ENCODE results near the gene RAB41. TPM values are rescaled to one million over a fixed set of nuclear protein-coding genes. Genes with fewer than 3 reads are reported as not detected.

Gene RAB41
- total RNA-seq, 1 experiment from 2014 or later, result not detected

GRCh38 chrX:70324326-70324725 is 42.4 kb downstream of the RAB41 start (continued):
- TF ChIP-seq E2F1 (CRISPR knock-in tag; IDR thresholded peaks at IDR 0.05) (no peak), TEAD4 (CRISPR knock-in tag; IDR thresholded peaks at IDR 0.05) (no peak), E2F5 (CRISPR knock-in tag; IDR thresholded peaks at IDR 0.05) (no peak)

- no peak overlapping the region for H3K4me3 Mint-ChIP-seq
- CTCF ChIA-PET, result no interaction called here
- H3K36me3 Mint-ChIP-seq, result peaks cover 25% of the 10 kb centered on the region
- TF ChIP-seq JUN (CRISPR knock-in tag; IDR thresholded peaks at IDR 0.05), result no peak
- H3K27ac Mint-ChIP-seq, result no peak overlapping the region
- no peak for DNase-seq (ENCODE audit: low spot score)
- POLR2A ChIA-PET, result no interaction called here
- H3K27me3 Mint-ChIP-seq (ENCODE audit: low read depth), result no peaks in the 10 kb centered on the region
- H3K9me3 Mint-ChIP-seq, result no peaks in the 10 kb centered on the region
- no peak for ATAC-seq
- H3K4me1 Mint-ChIP-seq, result no peaks in the 10 kb centered on the region
Observed at GRCh38 chrX:70331161-70331560, 49.2 kb downstream of the RAB41 start.

- Mint-ChIP-seq H3K27ac (no peak overlapping the region), H3K36me3 (peaks cover 32% of the 10 kb centered on the region), H3K27me3 (ENCODE audit: low read depth) (no peaks in the 10 kb centered on the region), H3K4me3 (no peak overlapping the region), H3K9me3 (no peaks in the 10 kb centered on the region), H3K4me1 (no peaks in the 10 kb centered on the region)
- DNase-seq (ENCODE audit: low spot score) (no peak), ATAC-seq (peak; percentile 36; the same call in 1 of the 2 replicates)
- POLR2A ChIA-PET, result no interaction called here
- TF ChIP-seq ELF4 (CRISPR knock-in tag; IDR thresholded peaks at IDR 0.05; ENCODE audit: low read depth), result no peak
- TF ChIP-seq ATF3 (CRISPR knock-in tag; conservative IDR thresholded peaks at IDR 0.05), result no peak
- CTCF ChIA-PET, result interaction anchor here (0.8 to 1.0 kb wide), 2 partner anchors 12 to 100 kb away, joined by 3 read pairs; no protein-coding TSS in a partner anchor
Observed at GRCh38 chrX:70332600-70332999, 50.6 kb downstream of the RAB41 start.

Other genes with a start within 250 kb of the RAB41 start
- gene AWAT2, start 232.2 kb upstream of the RAB41 start, total RNA-seq (2021), result not detected in 3 replicates
- gene OTUD6A, start 219.7 kb upstream of the RAB41 start, total RNA-seq (2021), result 0.13 to 0.18 TPM (median 0.14 TPM) in 3 replicates
- 38.9 to 46.5 TPM (median 45.3 TPM) in 3 replicates for gene IGBP1, start 148.7 kb upstream of the RAB41 start, total RNA-seq (2021)
- not detected in 3 replicates for gene DGAT2L6, start 104.7 kb upstream of the RAB41 start, total RNA-seq (2021)
- gene AWAT1, start 47.5 kb upstream of the RAB41 start, total RNA-seq (2021), result not detected in 3 replicates
- gene P2RY4, start 22.0 kb upstream of the RAB41 start, total RNA-seq (2021), result 0.11 to 0.16 TPM in 2 of 3 replicates, not detected in the other
- gene ARR3, start 13.8 kb upstream of the RAB41 start, total RNA-seq (2021), result not detected in 3 replicates
- 27.0 to 32.2 TPM (median 27.8 TPM) in 3 replicates for gene PDZD11, start 7.8 kb downstream of the RAB41 start, total RNA-seq (2021)
- gene KIF4A, start 7.9 kb downstream of the RAB41 start, total RNA-seq (2021), result 34.9 to 36.2 TPM (median 35.5 TPM) in 3 replicates
- gene GDPD2, start 141.1 kb downstream of the RAB41 start, total RNA-seq (2021), result 7.0 to 9.3 TPM (median 8.8 TPM) in 3 replicates
- gene DLG3, start 162.7 kb downstream of the RAB41 start, total RNA-seq (2021), result 41.7 to 46.3 TPM (median 42.8 TPM) in 3 replicates

All from WTC11 (cell line).